Measurements from ENCODE around the gene GPR148. TPM values are rescaled to one million over a fixed set of nuclear protein-coding genes. Genes with fewer than 3 reads are reported as not detected.

The GPR148 gene
- total RNA-seq, 2 experiments from 2014 or later: not detected

DNA sequence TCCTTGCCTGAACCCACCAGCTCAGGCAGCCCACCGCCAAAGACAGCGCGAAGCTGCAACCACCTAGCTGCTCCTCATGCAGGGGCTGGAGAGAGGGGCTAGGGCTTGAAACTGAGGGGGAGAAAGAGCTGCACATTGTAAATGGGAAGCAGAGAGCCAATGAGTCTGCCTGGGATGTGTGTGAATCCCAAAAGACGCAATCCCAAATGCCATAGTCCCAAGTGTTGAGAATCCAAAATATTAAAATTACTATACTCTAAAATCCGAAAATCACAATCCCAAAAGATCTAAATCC, 35.9 kb downstream of the GPR148 start:
- ATAC-seq: no peak
- intact Hi-C loops (cut with DNase I, micrococcal nuclease): no loop called here
- DNase-seq: no peak
- Mint-ChIP-seq H3K27ac (no peak overlapping the region), H3K27me3 (peaks cover 4% of the 10 kb centered on the region), H3K36me3 (ENCODE audit: low read depth) (no peaks in the 10 kb centered on the region), H3K4me3 (no peak overlapping the region), H3K9me3 (ENCODE audit: low read depth) (no peaks in the 10 kb centered on the region), H3K4me1 (no peaks in the 10 kb centered on the region)
- ChIA-PET POLR2A (no interaction called here), CTCF (no interaction called here)

DNA sequence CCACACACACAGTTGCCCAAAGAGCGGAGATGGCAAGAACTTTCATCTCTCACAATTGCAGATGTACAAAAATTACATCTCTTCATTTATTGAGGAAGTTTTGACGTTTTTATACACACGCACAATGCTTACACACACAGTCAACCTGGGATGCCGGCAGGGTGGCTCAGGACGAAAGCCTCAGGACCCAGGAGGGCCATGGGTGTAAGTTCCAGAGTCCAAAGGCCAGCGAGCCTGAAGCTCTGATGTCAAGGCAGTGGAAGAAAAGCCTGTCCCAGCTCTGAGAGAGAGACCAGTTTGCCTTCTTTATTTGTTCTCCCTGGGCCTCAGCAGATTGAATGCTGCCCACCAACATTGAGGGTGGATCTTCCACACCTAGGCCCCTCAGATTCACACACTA, 36.6 kb downstream of the GPR148 start:
- CTCF ChIA-PET: no interaction called here
- POLR2A ChIA-PET: no interaction called here
- Mint-ChIP-seq H3K36me3 (ENCODE audit: low read depth) (no peaks in the 10 kb centered on the region), H3K4me1 (no peaks in the 10 kb centered on the region), H3K27ac (no peak overlapping the region), H3K4me3 (no peak overlapping the region), H3K9me3 (ENCODE audit: low read depth) (no peaks in the 10 kb centered on the region), H3K27me3 (peaks cover 7% of the 10 kb centered on the region)
- no peak for DNase-seq
- intact Hi-C loops (cut with DNase I, micrococcal nuclease): no loop called here
- no peak for ATAC-seq

DNA sequence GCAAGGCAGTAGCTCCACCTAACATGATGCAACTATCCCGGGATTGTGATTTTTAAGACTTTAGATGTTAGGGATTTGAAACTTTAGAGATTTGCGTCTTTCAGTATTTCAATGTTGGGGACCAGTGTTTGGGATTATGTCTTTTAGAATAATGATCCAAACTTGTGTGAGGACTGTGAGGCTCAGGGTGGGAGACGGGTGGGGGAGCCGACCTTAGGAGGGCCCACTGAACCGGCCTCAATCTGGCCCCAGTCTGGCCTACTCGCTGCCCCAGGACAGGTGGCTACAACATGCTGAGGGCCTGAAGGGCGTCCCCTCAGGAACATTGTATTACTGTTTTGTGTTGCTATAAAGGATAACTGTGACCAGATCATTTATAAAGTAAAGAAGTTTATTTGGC, 37.2 kb downstream of the GPR148 start:
- DNase-seq: no peak
- Mint-ChIP-seq H3K9me3 (ENCODE audit: low read depth) (no peaks in the 10 kb centered on the region), H3K36me3 (ENCODE audit: low read depth) (no peaks in the 10 kb centered on the region), H3K4me3 (no peak overlapping the region), H3K4me1 (no peaks in the 10 kb centered on the region), H3K27me3 (peaks cover 7% of the 10 kb centered on the region), H3K27ac (no peak overlapping the region)
- intact Hi-C loops (cut with DNase I, micrococcal nuclease): no loop called here
- ChIA-PET CTCF (no interaction called here), POLR2A (no interaction called here)
- no peak for ATAC-seq

DNA sequence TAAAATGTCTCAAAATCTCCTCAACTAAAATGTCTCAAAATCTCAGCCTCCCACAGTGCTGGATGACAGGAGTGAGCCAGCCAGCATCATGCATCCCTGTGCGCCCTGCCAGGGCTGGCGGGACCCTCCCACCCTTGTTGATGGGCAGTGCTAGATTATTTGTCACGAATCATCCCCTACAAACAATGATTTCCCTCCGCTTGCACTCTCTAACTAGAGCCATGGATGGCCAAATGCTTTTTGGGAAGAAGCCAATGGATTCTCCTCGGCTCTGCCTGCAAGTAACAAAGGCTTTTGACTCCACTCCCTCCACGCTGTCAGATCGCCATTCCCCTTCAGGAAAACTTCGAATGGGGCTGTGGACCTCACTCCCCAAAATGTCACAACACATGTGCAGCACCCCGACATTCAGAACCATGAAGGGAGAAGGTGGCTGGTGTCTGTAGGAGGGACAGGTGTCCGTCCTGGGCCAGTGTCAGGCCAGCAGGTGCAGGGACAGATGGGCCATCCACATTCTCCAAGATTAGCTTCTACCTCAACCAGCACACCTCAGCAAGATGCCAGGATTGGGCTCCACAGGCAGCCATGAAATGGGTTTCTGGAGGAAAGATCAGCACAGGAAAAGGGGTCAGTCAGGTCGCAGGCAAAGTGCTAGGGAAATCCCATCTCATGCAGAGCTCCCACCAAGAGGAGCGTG, 38.0 kb downstream of the GPR148 start:
- Mint-ChIP-seq H3K27me3 (peaks cover 5% of the 10 kb centered on the region), H3K4me3 (no peak overlapping the region), H3K9me3 (ENCODE audit: low read depth) (no peaks in the 10 kb centered on the region), H3K27ac (no peak overlapping the region), H3K36me3 (ENCODE audit: low read depth) (no peaks in the 10 kb centered on the region), H3K4me1 (no peaks in the 10 kb centered on the region)
- no peak for ATAC-seq
- CTCF ChIA-PET: no interaction called here
- DNase-seq: no peak
- intact Hi-C loops (cut with DNase I, micrococcal nuclease): no loop called here
- POLR2A ChIA-PET: no interaction called here

DNA sequence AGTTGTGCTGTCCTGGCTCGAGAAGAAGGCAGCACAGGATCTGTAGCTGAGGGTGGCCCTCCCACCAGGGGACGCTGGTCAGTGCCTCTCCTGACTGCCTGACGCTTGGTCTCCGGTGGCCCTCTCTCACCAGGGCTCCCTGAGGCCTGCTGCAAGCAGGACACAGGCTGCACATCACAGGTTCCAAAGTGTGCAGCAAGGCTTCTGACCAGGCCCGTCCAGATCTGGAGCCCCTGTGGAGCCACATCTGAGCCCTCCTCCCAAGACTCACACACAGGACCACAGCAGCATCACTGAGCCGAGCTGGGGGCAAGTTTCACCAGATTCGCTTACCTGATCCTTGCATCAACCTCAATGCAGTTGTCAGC, 38.5 kb downstream of the GPR148 start:
- Mint-ChIP-seq H3K4me1 (no peaks in the 10 kb centered on the region), H3K27ac (no peak overlapping the region), H3K4me3 (no peak overlapping the region), H3K9me3 (ENCODE audit: low read depth) (no peaks in the 10 kb centered on the region), H3K36me3 (ENCODE audit: low read depth) (no peaks in the 10 kb centered on the region), H3K27me3 (peaks cover 5% of the 10 kb centered on the region)
- intact Hi-C loops (cut with DNase I, micrococcal nuclease): no loop called here
- POLR2A ChIA-PET: no interaction called here
- CTCF ChIA-PET: no interaction called here
- ATAC-seq (no peak), DNase-seq (no peak)

DNA sequence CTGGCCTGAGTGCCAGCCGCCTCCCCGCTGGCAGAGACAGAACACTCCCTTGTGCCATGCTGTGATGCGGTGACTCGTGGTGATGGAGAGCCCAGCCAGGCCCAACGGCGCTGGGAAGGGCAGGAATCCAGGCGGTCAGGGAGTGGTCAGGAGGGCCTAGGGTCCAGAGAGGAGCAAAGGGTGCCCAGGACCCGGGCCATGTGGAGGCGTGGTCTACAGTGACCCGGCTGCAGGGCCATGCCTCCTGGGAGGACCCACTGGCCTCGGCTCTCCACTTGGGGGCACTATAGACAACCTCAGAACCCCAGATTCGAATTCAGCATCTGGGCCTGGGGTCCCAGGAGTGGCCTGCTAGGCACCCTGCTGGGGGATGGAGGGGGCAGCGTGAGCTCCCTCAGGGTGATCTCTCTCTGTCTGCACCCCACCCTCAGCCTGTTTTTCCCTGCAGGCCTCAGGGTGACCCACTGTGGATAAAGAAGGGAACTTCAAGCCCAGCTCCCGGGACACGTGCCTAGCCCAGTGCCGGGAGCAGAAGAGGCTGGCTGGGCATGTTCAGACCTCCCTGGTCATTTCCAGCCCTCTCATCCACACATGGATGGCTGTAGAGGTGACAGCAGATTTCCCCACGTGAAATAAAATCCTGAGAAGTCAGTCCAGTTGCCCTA, 39.5 kb downstream of the GPR148 start:
- no peaks in the 10 kb centered on the region for H3K36me3 Mint-ChIP-seq (ENCODE audit: low read depth)
- no peaks in the 10 kb centered on the region for H3K4me1 Mint-ChIP-seq
- H3K27me3 Mint-ChIP-seq: peaks cover 5% of the 10 kb centered on the region
- ATAC-seq: no peak
- H3K9me3 Mint-ChIP-seq (ENCODE audit: low read depth): no peaks in the 10 kb centered on the region
- no peak overlapping the region for H3K27ac Mint-ChIP-seq
- DNase-seq: peak; percentile 19
- CTCF ChIA-PET: interaction anchor here (0.7 kb wide), 1 partner anchor 714 kb away, joined by 3 read pairs; no protein-coding TSS in a partner anchor
- POLR2A ChIA-PET: no interaction called here
- no peak overlapping the region for H3K4me3 Mint-ChIP-seq
- intact Hi-C loops (cut with DNase I, micrococcal nuclease): no loop called here

DNA sequence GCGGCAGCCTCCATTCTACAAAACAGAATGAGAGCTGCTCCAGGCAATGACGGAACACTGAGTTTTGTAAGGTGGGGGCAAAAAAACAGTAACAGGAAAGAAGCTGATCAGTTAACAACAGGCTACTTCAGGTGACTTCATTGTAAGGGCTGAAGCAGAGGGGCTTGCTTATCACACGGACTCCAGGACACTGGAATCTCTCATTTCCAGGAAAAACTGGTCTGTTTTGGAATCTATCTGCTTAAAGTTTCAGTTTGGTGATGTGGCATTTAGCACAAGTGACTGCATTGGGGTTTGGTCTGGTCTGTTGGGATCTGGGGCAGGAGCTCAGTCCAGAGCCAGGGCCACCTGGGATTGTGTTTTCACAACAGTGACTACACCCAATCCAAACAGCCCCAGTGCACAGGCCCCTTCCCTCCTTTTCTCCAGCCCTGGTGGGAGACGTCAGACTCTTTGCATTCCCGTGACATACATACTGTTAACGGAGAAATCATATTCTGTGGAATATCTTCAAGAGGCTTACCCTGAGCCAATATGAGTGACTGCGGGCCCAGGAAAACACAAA, 40.6 kb downstream of the GPR148 start:
- no peaks in the 10 kb centered on the region for H3K4me1 Mint-ChIP-seq
- DNase-seq: no peak
- ChIA-PET POLR2A (no interaction called here), CTCF (interaction anchor here (1.1 kb wide), 1 partner anchor 152 kb away, joined by 3 read pairs; no protein-coding TSS in a partner anchor)
- intact Hi-C loops (cut with DNase I, micrococcal nuclease): no loop called here
- ATAC-seq: no peak
- H3K27ac Mint-ChIP-seq: no peak overlapping the region
- no peaks in the 10 kb centered on the region for H3K36me3 Mint-ChIP-seq (ENCODE audit: low read depth)
- H3K27me3 Mint-ChIP-seq: peaks cover 5% of the 10 kb centered on the region
- H3K9me3 Mint-ChIP-seq (ENCODE audit: low read depth): no peaks in the 10 kb centered on the region
- no peak overlapping the region for H3K4me3 Mint-ChIP-seq

DNA sequence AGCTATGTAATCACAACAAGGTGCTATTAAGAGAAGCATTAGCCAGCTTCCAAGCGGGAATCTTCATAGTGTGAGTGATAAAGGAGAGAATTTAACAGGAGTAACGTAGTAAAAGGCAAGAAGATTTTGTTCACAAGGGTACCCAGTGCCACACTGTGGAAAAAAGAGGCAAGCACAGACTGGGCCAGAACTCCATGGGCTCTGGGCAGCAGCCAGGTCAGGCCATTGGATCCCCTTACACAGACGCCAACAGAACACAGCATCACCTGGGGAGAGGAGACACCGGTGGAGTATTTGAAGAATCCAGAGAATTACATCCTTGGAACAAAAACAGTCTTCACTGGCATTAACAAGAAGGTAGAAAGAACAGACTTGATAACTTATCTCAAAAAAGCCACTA, 47.7 kb downstream of the GPR148 start:
- intact Hi-C loops (cut with DNase I, micrococcal nuclease): no loop called here
- H3K4me3 Mint-ChIP-seq: no peak overlapping the region
- POLR2A ChIA-PET: no interaction called here
- DNase-seq (no peak), ATAC-seq (no peak)
- H3K27me3 Mint-ChIP-seq: peaks cover 11% of the 10 kb centered on the region
- no peaks in the 10 kb centered on the region for H3K4me1 Mint-ChIP-seq
- H3K36me3 Mint-ChIP-seq (ENCODE audit: low read depth): no peaks in the 10 kb centered on the region
- no peak overlapping the region for H3K27ac Mint-ChIP-seq
- CTCF ChIA-PET: no interaction called here
- no peaks in the 10 kb centered on the region for H3K9me3 Mint-ChIP-seq (ENCODE audit: low read depth)

DNA sequence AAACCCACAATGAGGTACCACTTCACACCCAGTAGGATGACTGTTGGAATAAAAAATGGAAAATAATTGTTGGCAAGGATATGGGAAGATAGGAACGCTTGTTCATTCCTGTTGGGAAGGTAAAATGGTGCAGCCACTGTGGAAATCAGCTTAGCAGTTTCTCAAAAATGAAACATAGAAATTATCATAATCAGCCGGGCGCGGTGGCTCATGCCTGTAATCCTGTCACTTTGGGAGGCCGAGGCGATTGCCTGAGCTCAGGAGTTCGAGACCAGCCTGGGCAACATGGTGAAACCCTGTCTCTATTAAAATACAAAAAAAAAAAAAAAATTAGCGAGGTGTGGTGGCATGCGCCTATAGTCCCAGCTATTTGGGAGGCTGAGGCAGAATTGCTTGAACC, 49.9 kb downstream of the GPR148 start:
- CTCF ChIA-PET: no interaction called here
- Mint-ChIP-seq H3K27me3 (peaks cover 13% of the 10 kb centered on the region), H3K4me3 (no peak overlapping the region), H3K9me3 (ENCODE audit: low read depth) (peaks cover 1% of the 10 kb centered on the region), H3K4me1 (no peaks in the 10 kb centered on the region), H3K36me3 (ENCODE audit: low read depth) (no peaks in the 10 kb centered on the region), H3K27ac (no peak overlapping the region)
- intact Hi-C loops (cut with DNase I, micrococcal nuclease): no loop called here
- ATAC-seq (no peak), DNase-seq (no peak)
- POLR2A ChIA-PET: no interaction called here

Other genes with a start within 250 kb of the GPR148 start
- gene POTEI, start 219.7 kb upstream of the GPR148 start, total RNA-seq: not detected
- not detected for gene CFC1B, start 207.8 kb upstream of the GPR148 start, total RNA-seq
- not detected for gene CFC1, start 129.5 kb upstream of the GPR148 start, total RNA-seq
- not detected for gene POTEJ, start 117.6 kb upstream of the GPR148 start, total RNA-seq
- gene AMER3, start 26.5 kb downstream of the GPR148 start, total RNA-seq: not detected
- gene ARHGEF4, start 107.8 kb downstream of the GPR148 start, total RNA-seq: 1 to 10 TPM; 1.2 to 1.9 TPM